DMS79 treated with DMSO at 0.1 percent for 48 hours (cell line): ENCODE results near the gene PAXX.

ENCODE experiments used
- DNase-seq: peaks from one replicate; lab custom pipeline; 2025; lab: John Stamatoyannopoulos, UW

The PAXX gene

GRCh38 chr9:137006116-137007003 lies 14.1 kb downstream of the PAXX start:
- no peak for DNase-seq

GRCh38 chr9:137007108-137007815 lies 15.0 kb downstream of the PAXX start:
- DNase-seq = peak; percentile 17

- DNase-seq = no peak
These were observed 15.6 kb downstream of the PAXX start for GRCh38 chr9:137007816-137008270.

GRCh38 chr9:137008312-137008711 lies 16.1 kb downstream of the PAXX start:
- no peak for DNase-seq

GRCh38 chr9:137009217-137009616 lies 17.0 kb downstream of the PAXX start:
- DNase-seq = no peak

GRCh38 chr9:137009938-137010732 lies 17.9 kb downstream of the PAXX start:
- no peak for DNase-seq

- no peak for DNase-seq
These were observed 18.9 kb downstream of the PAXX start for GRCh38 chr9:137011156-137011555.

GRCh38 chr9:137011907-137012675 lies 19.9 kb downstream of the PAXX start:
- DNase-seq = no peak

GRCh38 chr9:137012694-137013570 lies 20.7 kb downstream of the PAXX start:
- no peak for DNase-seq

- no peak for DNase-seq
These were observed 21.3 kb downstream of the PAXX start for GRCh38 chr9:137013571-137013940.

- DNase-seq = no peak
These were observed 21.9 kb downstream of the PAXX start for GRCh38 chr9:137014166-137014565.

- DNase-seq = no peak
These were observed 22.7 kb downstream of the PAXX start for GRCh38 chr9:137014776-137015539.

- no peak for DNase-seq
These were observed 23.3 kb downstream of the PAXX start for GRCh38 chr9:137015540-137015930.

GRCh38 chr9:137015976-137016375 lies 23.8 kb downstream of the PAXX start:
- DNase-seq = no peak

- no peak for DNase-seq
These were observed 24.2 kb downstream of the PAXX start for GRCh38 chr9:137016436-137016835.

- DNase-seq = no peak
These were observed 24.8 kb downstream of the PAXX start for GRCh38 chr9:137017071-137017470.

- no peak for DNase-seq
These were observed 25.7 kb downstream of the PAXX start for GRCh38 chr9:137017791-137018497.

GRCh38 chr9:137018761-137019559 lies 26.7 kb downstream of the PAXX start:
- no peak for DNase-seq
